Right lobe of liver (tissue), 4 donors: Measurements from ENCODE around the gene ZNF652.

Source experiments
- CTCF ChIP-seq, 4 donors: fragments of 200-600 bp in 3 of 4; fragments of 450-650 bp in 1 of 4; IDR thresholded peaks; one replicate each; pipeline versions ENCODE4 v1.5.1 to v1.8.0; 2016 to 2022; ENCODE audit warnings: antibody characterized with exemption in 4 of 4, mild to moderate bottlenecking in 2 of 4
- POLR2A ChIP-seq: fragments of 450-650 bp; IDR thresholded peaks from one replicate; pipeline ENCODE4 v1.6.1; 2017; ENCODE audit warnings: antibody characterized with exemption, mild to moderate bottlenecking
- donor health status: DM: no; HTN: no; CAD: no.
- donor health status: DM: no; HTN: no; CAD: no.
- donor health status: DM: no; HTN: yes; CAD: no.

- TF ChIP-seq CTCF (IDR thresholded peaks at IDR 0.05) (peak in 2 of 4 donors; percentile 11 to 14), POLR2A (no peak)
Observed at GRCh38 chr17:49365667-49366066, 3.6 kb upstream of the ZNF652 start.
